ENCODE measurements around the gene GAMT.

GAMT gene

DNA sequence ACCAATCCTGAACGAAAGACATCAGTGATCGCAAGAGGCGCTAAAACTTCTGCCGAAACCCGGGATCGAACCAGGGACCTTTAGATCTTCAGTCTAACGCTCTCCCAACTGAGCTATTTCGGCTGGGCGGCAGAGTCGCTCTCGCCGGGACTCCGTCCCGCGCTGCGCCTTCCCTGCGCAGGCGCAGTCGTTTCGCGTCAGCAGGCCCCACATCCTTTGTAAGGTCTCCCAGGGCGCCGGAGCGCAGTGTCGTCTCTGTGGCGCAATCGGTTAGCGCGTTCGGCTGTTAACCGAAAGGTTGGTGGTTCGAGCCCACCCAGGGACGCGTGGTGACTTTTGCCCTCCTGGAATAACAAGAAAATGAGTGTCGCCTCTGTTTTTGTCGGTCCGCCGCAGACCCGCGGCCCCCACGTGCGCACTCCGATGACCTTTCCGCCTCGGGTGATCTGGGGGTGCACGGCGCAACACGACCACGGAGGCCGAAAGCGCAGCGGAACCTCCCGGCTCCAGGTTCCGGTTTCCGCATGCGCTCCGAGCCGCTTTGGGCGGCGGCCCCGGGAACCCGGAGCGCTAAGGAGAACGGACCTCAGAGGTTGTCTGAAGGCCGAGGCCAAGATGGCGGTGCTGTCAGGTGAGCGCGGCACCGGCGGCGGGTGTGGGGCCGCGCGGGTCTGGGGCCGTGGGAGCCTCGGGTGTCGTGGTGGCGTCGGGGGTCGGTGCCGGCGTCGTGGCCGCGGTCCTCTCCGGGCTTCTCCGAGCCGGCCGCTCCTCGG lies 17.8 kb downstream of the GAMT start, which contains the start of gene NDUFS7:
TSS of gene NDUFS7 (plus strand) at position 596 of the 773 bp plus-strand sequence. CDS start at position 616, 20 bp downstream.
- DNase-seq = peak; percentile 91

GRCh38 chr19:1383017-1383311 lies 18.4 kb downstream of the GAMT start:
- no peak for DNase-seq

DNA sequence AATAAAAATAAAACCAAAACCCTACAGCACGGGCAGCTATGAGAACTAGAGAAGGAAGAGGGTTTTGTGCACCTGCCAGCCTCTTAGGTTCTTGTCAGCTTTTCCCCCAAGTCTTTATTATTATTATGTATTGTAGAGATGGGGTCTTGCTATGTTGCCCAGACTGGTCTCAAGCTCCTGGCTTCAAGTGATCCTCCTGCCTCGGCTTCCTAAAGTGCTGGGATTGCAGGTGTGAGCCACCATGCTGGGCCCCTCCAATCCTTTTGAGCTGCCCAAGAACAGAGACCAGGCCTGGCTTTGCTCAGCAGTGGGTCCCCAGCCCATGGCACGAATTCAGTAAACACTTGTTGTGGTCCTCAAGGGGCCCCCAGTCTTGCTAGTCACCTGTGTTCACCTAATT lies 19.1 kb downstream of the GAMT start:
- DNase-seq = no peak

DNA sequence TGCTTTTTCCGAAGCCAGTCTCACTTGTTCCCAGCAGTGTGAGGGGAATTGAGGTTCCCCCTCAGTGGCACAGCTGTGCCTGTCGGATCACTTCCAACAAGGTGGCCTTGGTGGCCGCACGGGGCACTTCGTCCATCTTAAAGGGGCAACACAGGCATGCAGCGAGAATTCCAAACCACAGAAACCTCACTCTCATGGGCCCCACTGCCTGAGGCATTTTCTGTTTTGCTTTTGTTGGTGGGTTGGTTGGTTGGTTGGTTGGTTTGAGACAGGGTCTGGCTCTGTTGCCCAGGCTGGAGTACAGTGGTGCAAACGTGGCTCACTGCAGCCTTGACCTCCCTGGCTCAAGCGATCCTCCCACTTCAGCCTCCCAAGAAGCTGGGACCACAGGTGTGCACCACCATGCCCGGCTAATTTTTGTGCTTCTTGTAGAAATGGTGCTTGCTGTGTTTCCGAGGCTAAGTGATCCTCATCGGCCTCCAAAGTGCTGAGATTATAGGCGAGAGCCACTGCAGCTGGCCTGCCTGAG lies 21.3 kb downstream of the GAMT start:
- DNase-seq = no peak

- DNase-seq = no peak
Measured at GRCh38 chr19:1379126-1379905, 22.0 kb downstream of the GAMT start.

DNA sequence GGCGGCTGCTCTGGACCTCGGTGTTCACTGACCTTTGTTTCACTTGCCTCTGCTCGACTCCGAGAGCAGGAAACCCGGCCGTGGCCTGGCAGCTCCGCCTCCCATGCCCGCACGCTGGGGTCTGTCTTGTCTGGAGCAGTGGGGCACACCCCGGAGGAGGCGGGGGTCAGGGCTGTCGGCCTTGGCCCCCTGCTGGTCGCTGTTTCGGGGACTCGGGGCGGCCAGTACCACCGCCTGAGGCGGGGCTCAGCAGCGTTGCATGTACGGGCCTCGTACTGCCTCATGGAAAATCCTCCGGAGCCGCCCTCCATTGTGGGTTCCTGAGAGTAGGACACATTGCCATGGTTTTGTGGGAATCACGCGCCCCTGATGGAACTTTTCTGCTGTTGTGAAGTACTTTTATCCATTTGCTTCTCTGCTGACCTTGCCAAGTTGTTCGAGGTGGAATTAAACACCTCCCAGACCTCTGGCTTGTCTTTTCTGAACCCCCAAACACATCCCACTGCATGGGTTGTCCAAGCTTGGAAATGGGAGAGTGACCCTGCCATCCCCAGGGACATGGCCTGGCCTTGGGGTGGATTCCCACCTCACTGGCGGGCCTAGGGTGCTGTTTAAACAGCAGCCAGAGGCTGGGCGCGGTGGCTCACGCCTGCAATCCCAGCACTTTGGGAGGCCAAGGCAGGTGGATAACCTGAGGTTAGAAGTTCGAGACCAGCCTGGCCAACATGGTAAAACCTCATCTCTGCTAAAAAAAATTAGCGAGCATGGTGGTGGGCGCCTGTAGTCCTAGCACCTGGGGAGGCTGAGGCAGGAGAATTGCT lies 23.2 kb downstream of the GAMT start:
- DNase-seq = no peak

GRCh38 chr19:1377176-1377964 lies 24.0 kb downstream of the GAMT start:
- DNase-seq = no peak

- no peak for DNase-seq
Measured at GRCh38 chr19:1376415-1376805, 24.9 kb downstream of the GAMT start.

DNA sequence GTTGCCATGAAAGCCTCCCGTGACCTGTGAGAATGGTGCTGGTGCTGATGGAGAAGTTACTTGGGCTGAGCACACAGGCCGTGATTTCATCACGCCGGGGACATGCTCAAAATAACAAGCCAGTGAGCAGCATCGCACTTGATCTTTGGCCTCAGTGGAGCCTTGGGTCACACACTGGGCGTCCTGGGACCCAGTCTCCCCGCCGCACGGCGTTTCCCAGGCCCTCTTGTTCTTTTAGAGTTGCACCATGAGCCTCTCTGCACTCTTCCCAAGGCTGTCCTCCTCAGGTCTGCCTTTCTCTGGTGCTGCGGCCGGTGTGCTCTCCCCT lies 27.1 kb downstream of the GAMT start:
- no peak for DNase-seq

GRCh38 chr19:1373534-1374249 lies 27.6 kb downstream of the GAMT start:
- DNase-seq = no peak

DNA sequence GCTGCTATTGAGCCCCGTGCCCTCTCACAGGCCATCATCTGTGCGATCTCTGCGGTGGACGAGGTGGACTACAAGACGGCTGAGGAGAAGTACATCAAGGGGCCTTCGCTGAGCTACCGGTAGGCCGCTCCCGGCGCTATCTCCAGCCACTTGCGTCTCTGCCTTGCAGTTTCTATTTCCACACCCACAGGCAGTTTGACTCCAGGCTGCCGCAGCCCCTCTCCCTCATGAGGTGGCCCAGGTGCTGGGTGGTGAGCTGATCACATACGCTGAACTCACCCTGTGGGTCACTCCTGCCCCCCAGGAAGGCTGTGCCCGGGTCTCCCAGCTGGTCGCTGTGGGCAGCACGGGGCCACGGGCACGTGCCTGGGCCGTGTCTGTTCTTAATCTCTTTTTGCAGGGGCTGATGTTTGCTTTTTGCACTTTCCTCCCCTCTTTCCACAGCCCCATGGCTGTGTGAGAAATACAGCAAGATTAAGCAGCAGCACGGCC lies 28.3 kb downstream of the GAMT start:
- no peak for DNase-seq

DNA sequence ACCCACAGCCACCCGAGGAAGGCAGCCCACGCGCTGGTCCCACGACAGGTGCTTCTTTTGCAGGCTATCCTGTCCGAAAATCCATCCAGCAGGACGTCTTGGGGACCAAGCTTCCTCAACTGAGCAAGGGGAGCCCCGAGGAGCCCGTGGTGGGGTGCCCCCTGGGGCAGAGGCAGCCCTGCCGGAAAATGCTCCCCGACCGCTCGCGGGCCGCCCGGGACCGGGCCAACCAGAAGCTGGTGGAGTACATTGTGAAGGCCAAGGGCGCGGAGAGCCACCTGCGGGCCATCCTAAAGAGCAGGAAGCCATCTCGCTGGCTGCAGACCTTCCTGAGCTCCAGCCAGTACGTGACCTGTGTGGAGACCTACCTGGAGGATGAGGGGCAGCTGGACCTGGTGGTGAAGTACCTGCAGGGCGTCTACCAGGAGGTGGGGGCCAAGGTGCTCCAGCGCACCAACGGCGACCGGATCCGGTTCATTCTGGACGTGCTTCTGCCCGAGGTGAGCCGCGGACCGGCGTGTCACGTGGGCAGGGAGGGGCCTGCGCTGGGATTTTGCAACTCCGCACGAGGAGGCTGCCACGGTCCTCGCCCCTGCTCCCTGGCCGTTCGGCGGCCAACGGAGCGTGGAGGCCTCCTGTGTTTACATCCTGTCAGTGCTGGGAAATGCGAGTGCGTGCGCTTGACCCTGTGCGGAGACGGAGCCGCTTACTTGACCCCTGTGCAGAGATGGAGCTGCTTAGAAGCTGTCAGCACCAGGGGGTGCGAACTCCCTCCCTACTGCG lies 30.6 kb downstream of the GAMT start:
- no peak for DNase-seq

DNA sequence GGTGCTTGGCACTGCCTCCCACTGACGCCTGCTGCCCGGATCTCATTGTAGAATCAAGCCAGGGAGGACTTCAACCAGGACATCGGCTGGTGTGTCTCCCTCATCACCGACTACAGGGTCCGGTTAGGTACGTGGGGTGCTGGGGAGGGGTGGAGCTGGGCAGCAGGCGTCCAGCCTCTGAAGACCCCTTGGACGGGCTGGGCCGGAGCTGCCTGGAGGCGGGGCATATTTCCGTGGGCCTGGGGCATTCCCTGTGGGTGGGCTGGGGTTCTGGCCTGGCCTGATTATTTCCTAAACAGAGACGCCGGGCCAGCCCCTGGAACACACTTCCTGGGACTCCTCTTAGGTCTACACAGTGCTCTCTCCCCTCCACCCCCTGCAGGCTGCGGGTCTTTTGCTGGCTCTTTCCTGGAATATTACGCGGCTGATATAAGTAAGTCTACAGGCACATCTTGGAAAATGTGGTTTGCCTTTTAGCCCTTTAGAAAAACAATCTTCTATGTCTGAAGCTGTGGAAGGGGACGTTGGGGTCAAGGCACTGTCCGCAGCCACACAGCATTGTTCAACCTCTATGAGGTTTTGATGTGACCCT lies 32.0 kb downstream of the GAMT start:
- no peak for DNase-seq

GRCh38 chr19:1366899-1367870 lies 34.2 kb downstream of the GAMT start:
- no peak for DNase-seq

DNA sequence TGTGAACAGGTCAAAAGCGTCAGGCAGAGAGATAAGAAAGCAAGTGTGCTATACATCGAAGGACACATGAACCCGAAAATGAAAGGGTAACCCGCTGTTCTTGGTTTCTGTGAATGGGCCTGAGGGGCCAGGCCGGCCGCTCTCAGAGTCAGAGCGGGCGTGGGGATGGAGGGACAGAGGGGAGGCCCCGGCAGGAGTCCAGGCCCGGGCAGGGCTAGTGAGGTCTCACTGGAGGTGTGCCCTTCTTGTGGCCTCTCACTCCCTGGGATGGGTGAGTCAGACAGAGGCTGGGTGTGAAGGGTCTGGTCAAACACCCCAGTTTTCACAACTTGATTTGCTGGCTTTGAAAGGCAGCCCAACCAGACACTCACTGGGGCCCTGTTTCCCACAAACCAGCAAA lies 35.0 kb downstream of the GAMT start:
- no peak for DNase-seq

DNA sequence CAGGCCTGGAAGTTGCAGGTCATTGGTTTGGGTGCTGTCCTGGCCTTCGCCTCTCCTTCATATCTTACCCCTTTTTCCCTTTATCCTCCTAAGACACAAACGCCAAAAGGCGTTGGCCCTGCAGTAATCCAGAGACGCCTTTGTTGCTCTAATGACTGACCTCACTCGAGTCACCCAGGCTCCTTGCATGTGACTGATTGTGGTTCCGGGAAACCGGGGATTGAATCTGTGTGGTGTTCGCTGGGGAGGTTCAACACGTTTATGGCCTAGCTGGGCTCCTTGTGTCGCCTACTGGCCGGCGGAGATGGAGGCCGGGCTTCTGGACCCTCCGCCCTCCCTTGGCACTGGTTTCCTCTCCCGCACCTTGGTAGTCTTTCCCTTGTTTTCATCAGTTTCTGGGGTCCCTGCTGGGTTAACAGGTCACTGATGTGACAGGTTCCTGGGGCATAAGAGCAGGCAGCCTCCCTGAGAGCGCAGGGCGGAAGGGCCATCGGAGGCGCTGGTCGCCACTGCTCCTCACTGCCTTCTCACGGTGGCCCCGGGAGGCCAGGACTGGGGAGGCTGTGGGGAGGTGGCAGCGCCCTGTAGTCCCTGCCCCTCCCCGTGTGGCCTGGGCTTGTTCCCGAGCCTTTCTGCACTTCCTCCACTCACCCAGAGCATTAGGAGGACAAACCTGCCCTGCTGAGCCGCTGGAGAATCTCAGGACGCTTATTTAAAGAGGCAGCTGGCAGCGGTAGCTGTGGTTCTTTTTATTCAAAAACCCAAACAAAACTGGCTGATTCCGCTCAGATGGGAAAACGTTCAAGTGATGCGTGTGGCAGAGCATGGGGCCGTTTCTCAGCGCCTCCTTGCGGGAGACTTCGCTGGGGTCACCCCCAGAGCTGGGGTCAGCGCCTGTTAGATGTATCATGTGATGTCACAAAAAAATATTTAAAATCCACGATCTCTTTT lies 35.7 kb downstream of the GAMT start:
- DNase-seq = no peak

DNA sequence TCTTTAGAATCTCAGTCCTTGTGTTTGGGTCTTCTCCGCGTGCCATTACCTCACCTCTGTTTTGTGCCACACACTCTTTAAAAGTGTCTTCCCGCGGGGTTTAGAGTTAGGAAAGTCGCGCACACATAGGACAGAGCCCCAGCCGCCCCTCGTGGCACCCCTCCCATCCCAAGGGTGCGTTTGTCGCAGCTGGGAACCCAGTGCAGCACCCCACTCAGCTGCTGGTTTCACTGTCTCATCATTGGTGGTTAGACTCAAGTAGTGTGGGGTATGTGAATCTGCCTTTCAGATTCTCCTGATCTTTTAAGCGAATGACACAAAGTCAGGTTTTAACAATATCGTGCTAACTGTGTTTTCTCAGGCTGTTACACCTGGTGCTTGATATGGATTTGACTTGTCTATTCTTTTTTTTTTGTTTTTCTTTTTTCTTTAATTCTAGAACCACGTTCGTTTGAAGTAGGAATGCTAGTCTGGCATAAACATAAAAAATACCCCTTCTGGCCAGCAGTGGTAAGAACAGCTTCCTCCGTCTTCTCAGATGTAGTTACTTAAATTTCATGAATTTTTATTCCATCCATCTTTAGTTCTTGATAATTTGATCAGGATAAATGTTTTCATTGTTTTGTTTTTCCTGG lies 37.2 kb downstream of the GAMT start:
- DNase-seq = no peak

DNA sequence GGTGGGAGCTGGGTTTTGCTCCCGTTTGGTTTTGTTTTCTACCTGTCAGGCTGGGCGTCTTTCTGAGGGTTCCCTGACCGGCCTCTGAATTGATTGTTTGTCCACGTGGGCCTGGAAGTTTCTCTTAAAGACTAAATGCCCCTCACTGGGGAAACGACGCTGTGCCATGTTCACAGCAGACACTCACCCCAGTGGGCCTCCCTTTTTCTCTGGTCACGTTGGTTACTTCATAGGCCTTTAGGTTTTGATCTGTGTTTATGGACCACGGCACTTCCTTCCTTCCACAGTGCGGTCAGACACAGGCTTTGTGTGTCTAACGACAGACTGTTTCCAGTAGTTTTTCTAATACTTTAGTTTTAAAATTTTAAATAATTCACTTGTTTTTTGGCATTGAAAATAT lies 37.7 kb downstream of the GAMT start:
- DNase-seq = no peak
